HUES64 (cell line): ENCODE results near the gene SMC1A. TPM values are rescaled to one million over a fixed set of nuclear protein-coding genes. Genes with fewer than 3 reads are reported as not detected.
"Not testable (repeated sequence)": the region's sequence is repeated elsewhere in the genome, so short reads cannot be mapped to it uniquely, and the experiment has no call there.

Source experiments
- H3K27ac ChIP-seq: 2 replicates; pipeline ENCODE4 v1.7.0; 2013; ENCODE audit warnings: low read depth, low read length, inconsistent platforms
- H3K27me3 ChIP-seq: 2 replicates; pipeline ENCODE4 v1.6.1; 2013; ENCODE audit warnings: mild to moderate bottlenecking, low read length; ENCODE audit not compliant: insufficient read depth
- H3K36me3 ChIP-seq: 2 replicates; pipeline ENCODE4 v1.6.1; 2013; ENCODE audit warnings: mild to moderate bottlenecking, low read length; ENCODE audit not compliant: insufficient read depth
- H3K4me1 ChIP-seq: 2 replicates; pipeline ENCODE4 v1.6.1; 2013; ENCODE audit warnings: mild to moderate bottlenecking, low read length, moderate library complexity; ENCODE audit not compliant: insufficient read depth
- H3K4me3 ChIP-seq: 2 replicates; pipeline ENCODE4 v1.5.1; 2013; ENCODE audit warnings: mild to moderate bottlenecking, low read length, moderate library complexity
- H3K9ac ChIP-seq: 2 replicates; pipeline ENCODE4 v1.6.1; 2013; ENCODE audit warnings: mild to moderate bottlenecking, low read depth, low read length
- H3K9me3 ChIP-seq: 2 replicates; pipeline ENCODE4 v1.6.1; 2013; ENCODE audit warnings: low read depth, low read length; ENCODE audit not compliant: insufficient read depth
- WGBS: fragments of 150-250, 120-280 bp; methylation state at CpG from one replicate; pipeline ENCODE4 v1.1.7; 2013; ENCODE audit warnings: missing lambda C conversion rate; 5-methylcytosine and 5-hydroxymethylcytosine counted together
- polyA plus RNA-seq, 2 experiments: library from polyadenylated mRNA; stranded (reverse); fragments of 50-300 nt; gene quantifications; one replicate each; pipeline ENCODE4 v1.2.3, GENCODE V29; 2013

Gene SMC1A
- 55.5 TPM for polyA plus RNA-seq (2013, experiment 1 of 2)
- polyA plus RNA-seq (2013, experiment 2 of 2), result 72.0 TPM

GRCh38 chrX:53422086-53422860, at the start of gene SMC1A:
Gene SMC1A (minus strand): TSS chrX:53422654. CDS start chrX:53422600, 54 bp downstream.
- Histone ChIP-seq H3K4me3 (peak within 1 kb of the TSS; percentile 89), H3K27ac (peak within 1 kb of the TSS; percentile 99), H3K4me1 (peaks cover 4% of the 10 kb centered on the region; the same call in 1 of the 2 replicates), H3K9me3 (no peaks in the 10 kb centered on the region), H3K36me3 (peaks cover 9% of the 10 kb centered on the region; the same call in 1 of the 2 replicates), H3K9ac (peak within 1 kb of the TSS; percentile 98), H3K27me3 (no peaks in the 10 kb centered on the region)
- under 1% methylated on average over 72 of the region's 75 CpGs for WGBS

- Histone ChIP-seq H3K27me3 (no peaks in the 10 kb centered on the region), H3K36me3 (no peaks in the 10 kb centered on the region), H3K9ac (no peak overlapping the region), H3K27ac (no peak overlapping the region), H3K9me3 (no peaks in the 10 kb centered on the region), H3K4me1 (no peaks in the 10 kb centered on the region), H3K4me3 (no peak overlapping the region)
- WGBS, result 85% methylated on average over 2 of the region's 3 CpGs
Measured at GRCh38 chrX:53471346-53471745, 48.9 kb upstream of the SMC1A start.

- H3K9me3 ChIP-seq, H3K27me3 ChIP-seq, H3K4me3 ChIP-seq, H3K9ac ChIP-seq, H3K27ac ChIP-seq, H3K36me3 ChIP-seq, H3K4me1 ChIP-seq: not testable (repeated sequence)
- WGBS, result 88% methylated on average over 2 of the region's 3 CpGs
Measured at GRCh38 chrX:53468659-53469058, 46.2 kb upstream of the SMC1A start.

- WGBS, result 50% methylated on average over 3 of the region's 5 CpGs
- H3K4me1 ChIP-seq, result no peaks in the 10 kb centered on the region
- no peak overlapping the region for H3K9ac ChIP-seq
- H3K4me3 ChIP-seq, result no peak overlapping the region
- no peaks in the 10 kb centered on the region for H3K36me3 ChIP-seq
- no peaks in the 10 kb centered on the region for H3K9me3 ChIP-seq
- no peak overlapping the region for H3K27ac ChIP-seq
- H3K27me3 ChIP-seq, result no peaks in the 10 kb centered on the region
Measured at GRCh38 chrX:53458082-53458481, 35.6 kb upstream of the SMC1A start.

- WGBS, result 79% methylated on average over 3 of the region's 3 CpGs
- Histone ChIP-seq H3K27me3 (no peaks in the 10 kb centered on the region), H3K36me3 (no peaks in the 10 kb centered on the region)
Measured at GRCh38 chrX:53456254-53456653, 33.8 kb upstream of the SMC1A start.

GRCh38 chrX:53452812-53453211, 30.4 kb upstream of the SMC1A start:
- Histone ChIP-seq H3K27ac (no peak overlapping the region), H3K9me3 (no peaks in the 10 kb centered on the region), H3K36me3 (no peaks in the 10 kb centered on the region), H3K27me3 (no peaks in the 10 kb centered on the region), H3K4me3 (no peak overlapping the region), H3K4me1 (no peaks in the 10 kb centered on the region), H3K9ac (no peak overlapping the region)

More at GRCh38 chrX:53456254-53456653, 33.8 kb upstream of the SMC1A start:
- H3K4me3 ChIP-seq, result no peak overlapping the region
- no peaks in the 10 kb centered on the region for H3K9me3 ChIP-seq
- no peaks in the 10 kb centered on the region for H3K4me1 ChIP-seq
- no peak overlapping the region for H3K9ac ChIP-seq
- no peak overlapping the region for H3K27ac ChIP-seq

GRCh38 chrX:53449632-53450031, 27.2 kb upstream of the SMC1A start:
- H3K27me3 ChIP-seq, result no peaks in the 10 kb centered on the region
- H3K4me1 ChIP-seq, result no peaks in the 10 kb centered on the region
- 86% methylated on average over 2 of the region's 3 CpGs for WGBS
- H3K9ac ChIP-seq, result no peak overlapping the region
- no peaks in the 10 kb centered on the region for H3K9me3 ChIP-seq
- no peak overlapping the region for H3K4me3 ChIP-seq
- H3K27ac ChIP-seq, result no peak overlapping the region
- H3K36me3 ChIP-seq, result no peaks in the 10 kb centered on the region

- Histone ChIP-seq H3K36me3 (no peaks in the 10 kb centered on the region), H3K4me3 (no peak overlapping the region), H3K27me3 (no peaks in the 10 kb centered on the region), H3K4me1 (no peaks in the 10 kb centered on the region), H3K9ac (no peak overlapping the region), H3K27ac (no peak overlapping the region), H3K9me3 (no peaks in the 10 kb centered on the region)
- 96% methylated on average over 2 of the region's 2 CpGs for WGBS
Measured at GRCh38 chrX:53447441-53447840, 25.0 kb upstream of the SMC1A start.

- no peaks in the 10 kb centered on the region for H3K4me1 ChIP-seq
- 17% methylated on average over 6 of the region's 6 CpGs for WGBS
- H3K36me3 ChIP-seq, result no peaks in the 10 kb centered on the region
- H3K9me3 ChIP-seq, result no peaks in the 10 kb centered on the region
- no peak overlapping the region for H3K4me3 ChIP-seq
- peaks cover 3% of the 10 kb centered on the region for H3K27me3 ChIP-seq
- H3K9ac ChIP-seq, result no peak overlapping the region
- no peak overlapping the region for H3K27ac ChIP-seq
Measured at GRCh38 chrX:53445977-53446376, 23.5 kb upstream of the SMC1A start.

- WGBS, result 80% methylated on average over 1 of the region's 1 CpG
- Histone ChIP-seq H3K4me1 (no peaks in the 10 kb centered on the region), H3K27me3 (peaks cover 17% of the 10 kb centered on the region), H3K36me3 (no peaks in the 10 kb centered on the region), H3K9ac (no peak overlapping the region), H3K4me3 (peak overlapping the region; percentile 64), H3K27ac (no peak overlapping the region), H3K9me3 (no peaks in the 10 kb centered on the region)
Measured at GRCh38 chrX:53442322-53442631, 19.8 kb upstream of the SMC1A start.

- Histone ChIP-seq H3K27me3 (peaks cover 17% of the 10 kb centered on the region), H3K4me3 (peak overlapping the region; percentile 64), H3K9me3 (no peaks in the 10 kb centered on the region), H3K4me1 (no peaks in the 10 kb centered on the region), H3K27ac (no peak overlapping the region), H3K9ac (no peak overlapping the region), H3K36me3 (no peaks in the 10 kb centered on the region)
- WGBS, result 12% methylated on average over 42 of the region's 44 CpGs
Measured at GRCh38 chrX:53441531-53442321, 19.3 kb upstream of the SMC1A start.
